ENCODE results near the gene ECSIT. TPM values are rescaled to one million over a fixed set of nuclear protein-coding genes. Genes with fewer than 3 reads are reported as not detected.

The ECSIT gene
- polyA plus RNA-seq, 1 of the 3 experiments (the other 2 are of a cell fraction): 43.8 TPM

- H2AFZ ChIP-seq (ENCODE audit: low read depth): no peak overlapping the region
- H3K4me3 ChIP-seq (ENCODE audit: low read depth in 2 of 2, low read length in 1 of 2): no peak overlapping the region
- no peak for TF ChIP-seq USF2 (IDR thresholded peaks at IDR 0.05; ENCODE audit: borderline replicate concordance, low read depth, low read length)
- TF ChIP-seq RAD21 (IDR thresholded peaks at IDR 0.05; ENCODE audit: low read length): no peak
- TF ChIP-seq JUND (IDR thresholded peaks at IDR 0.05): no peak
- no peak for TF ChIP-seq RCOR1 (IDR thresholded peaks at IDR 0.05; ENCODE audit: low read length)
- TF ChIP-seq USF1 (IDR thresholded peaks at IDR 0.05; ENCODE audit: borderline replicate concordance, low read depth): no peak
- TF ChIP-seq RFX5 (IDR thresholded peaks at IDR 0.05; ENCODE audit: low read length): no peak
- no peak for TF ChIP-seq NRF1 (IDR thresholded peaks at IDR 0.05; ENCODE audit: low read depth, low read length)
- no peak for TF ChIP-seq FOXM1 (IDR thresholded peaks at IDR 0.05; ENCODE audit: low read depth)
- TF ChIP-seq POLR2AphosphoS5 (IDR thresholded peaks at IDR 0.05; ENCODE audit: low read depth, low read length): no peak
- no peak for TF ChIP-seq CTCF (IDR thresholded peaks at IDR 0.05)
- no peak for TF ChIP-seq EP300 (IDR thresholded peaks at IDR 0.05; ENCODE audit: borderline replicate concordance in 1 of 2, low read depth in 1 of 2, low read length in 1 of 2)
- TF ChIP-seq REST (IDR thresholded peaks at IDR 0.05; ENCODE audit: low read depth, low read length): no peak
- TF ChIP-seq ZBTB33 (IDR thresholded peaks at IDR 0.05; ENCODE audit: borderline replicate concordance, low read depth): no peak
- TF ChIP-seq FOSL2 (IDR thresholded peaks at IDR 0.05; ENCODE audit: borderline replicate concordance, low read depth): no peak
- H3K4me2 ChIP-seq: no peak overlapping the region
- no peaks in the 10 kb centered on the region for H3K79me2 ChIP-seq (ENCODE audit: insufficient read depth)
- no peaks in the 10 kb centered on the region for H3K36me3 ChIP-seq (replicated peaks in 1 of 2; ENCODE audit: control insufficient read depth in 1 of 2, insufficient read depth in 2 of 2, low read length in 1 of 2)
- H3K27me3 ChIP-seq (ENCODE audit: insufficient read depth): peaks cover 25% of the 10 kb centered on the region; the same call in 1 of the 2 replicates
- no peak overlapping the region for H3K9ac ChIP-seq
- ChIA-PET POLR2A (no interaction called here), CTCF (interaction anchor here (0.7 to 3.7 kb wide), 51 partner anchors 8 to 336 kb away, joined by 3 to 57 read pairs (median 5); partner anchors contain the start of genes ACP5, CCDC159, DOCK6 and EPOR)
- peaks cover 0 to 13% of the 10 kb centered on the region in 2 experiments; a peak in 1 of 4 replicates for H3K4me1 ChIP-seq (ENCODE audit: control insufficient read depth in 1 of 2, insufficient read depth in 2 of 2, low read depth in 1 of 2, low read length in 1 of 2)
- H3K27ac ChIP-seq (ENCODE audit: low read depth in 2 of 2, low read length in 1 of 2): no peak overlapping the region
- H3K9me2 ChIP-seq: no peaks in the 10 kb centered on the region
- no peaks in the 10 kb centered on the region for H3K9me3 ChIP-seq
- no peaks in the 10 kb centered on the region for H4K20me1 ChIP-seq (ENCODE audit: insufficient read depth)
- 94% methylated on average over 40 of the region's 57 CpGs for WGBS (ENCODE audit: low lambda C conversion rate)
- DNase-seq: peak; percentile 29
- H3F3A ChIP-seq (replicated peaks; ENCODE audit: insufficient read depth): no peaks in the 10 kb centered on the region
Measured at GRCh38 chr19:11483366-11484111, 45.4 kb downstream of the ECSIT start.

Data from SK-N-SH (cell line).